Glutamatergic neuron (in vitro differentiated cells): ENCODE results near the gene FAM98B. TPM values are rescaled to one million over a fixed set of nuclear protein-coding genes. Genes with fewer than 3 reads are reported as not detected.

ENCODE experiments used
- DNase-seq: peaks from one replicate; pipeline ENCODE4 v3.0.0; 2022
- H3K27ac Mint-ChIP-seq: one replicate; pipeline ENCODE4 v1.8.0; 2020; ENCODE audit warnings: mild to moderate bottlenecking, mixed read lengths, inconsistent platforms; ENCODE audit not compliant: unreplicated experiment
- H3K27me3 Mint-ChIP-seq: one replicate; pipeline ENCODE4 v1.8.0; 2020; ENCODE audit warnings: mild to moderate bottlenecking, moderate library complexity, mixed read lengths, inconsistent platforms; ENCODE audit not compliant: unreplicated experiment
- H3K36me3 Mint-ChIP-seq: one replicate; pipeline ENCODE4 v1.8.0; 2020; ENCODE audit warnings: mild to moderate bottlenecking, mixed read lengths, inconsistent platforms; ENCODE audit not compliant: unreplicated experiment
- H3K4me1 Mint-ChIP-seq: one replicate; pipeline ENCODE4 v1.8.0; 2020; ENCODE audit warnings: mild to moderate bottlenecking, low read depth, mixed read lengths, inconsistent platforms; ENCODE audit not compliant: unreplicated experiment
- H3K4me3 Mint-ChIP-seq: one replicate; pipeline ENCODE4 v1.8.0; 2020; ENCODE audit warnings: mild to moderate bottlenecking, mixed read lengths, inconsistent platforms; ENCODE audit not compliant: unreplicated experiment
- H3K9me3 Mint-ChIP-seq: one replicate; pipeline ENCODE4 v1.8.0; 2020; ENCODE audit warnings: mild to moderate bottlenecking, moderate library complexity, mixed read lengths, inconsistent platforms; ENCODE audit not compliant: unreplicated experiment
- total RNA-seq: library from RNA; stranded (reverse); fragmentation: NEBNext Ultra II Directional; extraction: Animal tissue kit (Norgen Biotek cat#: 25700); gene quantifications from one replicate; pipeline ENCODE4 v1.2.1, GENCODE V29; 2021; ENCODE audit not compliant: unreplicated experiment
- TF ChIP-seq, protein P1 (sequence below): fragments of 200-600 bp; sonication (generic); IDR thresholded peaks from one replicate; pipeline ENCODE4 v1.5.0; 2021; ENCODE audit not compliant: partially characterized antibody, unreplicated experiment

The FAM98B gene
- total RNA-seq, 1 donor from 2014 or later, result 19.9 TPM

DNA sequence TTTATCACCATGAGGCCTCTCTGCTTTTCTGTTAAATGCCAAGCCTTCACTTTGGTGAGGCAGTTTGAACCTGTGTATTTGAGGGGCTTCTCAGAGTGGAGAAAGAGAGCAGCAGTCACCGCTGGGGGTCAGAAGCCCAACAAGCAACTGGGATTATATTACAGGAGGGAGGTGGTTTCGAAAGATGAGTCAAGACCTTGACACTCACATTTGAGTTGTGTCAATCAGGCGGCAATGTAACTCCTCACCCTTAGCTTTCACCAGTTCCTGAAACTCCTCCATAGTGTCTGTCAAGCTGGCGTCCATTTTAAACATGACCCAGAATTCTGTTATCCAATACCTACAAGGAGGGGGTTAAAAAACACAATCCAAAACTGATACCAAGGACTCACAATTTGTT, 64.2 kb downstream of the FAM98B start:
- TF ChIP-seq, protein P1, sequence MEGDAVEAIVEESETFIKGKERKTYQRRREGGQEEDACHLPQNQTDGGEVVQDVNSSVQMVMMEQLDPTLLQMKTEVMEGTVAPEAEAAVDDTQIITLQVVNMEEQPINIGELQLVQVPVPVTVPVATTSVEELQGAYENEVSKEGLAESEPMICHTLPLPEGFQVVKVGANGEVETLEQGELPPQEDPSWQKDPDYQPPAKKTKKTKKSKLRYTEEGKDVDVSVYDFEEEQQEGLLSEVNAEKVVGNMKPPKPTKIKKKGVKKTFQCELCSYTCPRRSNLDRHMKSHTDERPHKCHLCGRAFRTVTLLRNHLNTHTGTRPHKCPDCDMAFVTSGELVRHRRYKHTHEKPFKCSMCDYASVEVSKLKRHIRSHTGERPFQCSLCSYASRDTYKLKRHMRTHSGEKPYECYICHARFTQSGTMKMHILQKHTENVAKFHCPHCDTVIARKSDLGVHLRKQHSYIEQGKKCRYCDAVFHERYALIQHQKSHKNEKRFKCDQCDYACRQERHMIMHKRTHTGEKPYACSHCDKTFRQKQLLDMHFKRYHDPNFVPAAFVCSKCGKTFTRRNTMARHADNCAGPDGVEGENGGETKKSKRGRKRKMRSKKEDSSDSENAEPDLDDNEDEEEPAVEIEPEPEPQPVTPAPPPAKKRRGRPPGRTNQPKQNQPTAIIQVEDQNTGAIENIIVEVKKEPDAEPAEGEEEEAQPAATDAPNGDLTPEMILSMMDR, result no peak
- Mint-ChIP-seq H3K4me1 (peaks cover 5% of the 10 kb centered on the region), H3K4me3 (no peak overlapping the region), H3K27me3 (peaks cover 4% of the 10 kb centered on the region), H3K36me3 (no peaks in the 10 kb centered on the region), H3K9me3 (no peaks in the 10 kb centered on the region), H3K27ac (no peak overlapping the region)
- DNase-seq, result no peak

GRCh38 chr15:38520035-38520434, 66.1 kb downstream of the FAM98B start:
- no peak overlapping the region for H3K27ac Mint-ChIP-seq
- DNase-seq, result no peak

DNA sequence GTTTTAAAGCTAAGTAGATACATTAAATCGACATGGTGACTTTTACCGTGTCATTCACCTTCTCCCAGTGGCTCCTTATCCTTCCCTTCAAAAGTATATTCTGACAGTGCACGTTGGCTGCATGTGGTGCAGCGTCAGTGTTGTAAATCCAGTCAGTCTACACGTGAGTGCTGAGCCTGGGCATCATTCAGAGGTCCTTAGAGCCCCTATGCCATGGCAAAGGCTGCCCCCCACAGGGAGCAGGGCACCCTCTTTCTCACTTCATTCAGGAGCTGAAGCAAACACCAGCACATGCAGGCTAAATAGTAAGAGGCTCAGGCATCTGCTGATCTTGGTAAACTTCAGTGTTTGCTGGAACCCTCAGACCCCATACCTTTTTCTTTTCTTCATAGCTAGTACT, 67.4 kb downstream of the FAM98B start:
- no peak for DNase-seq
- H3K27ac Mint-ChIP-seq, result no peak overlapping the region
- H3K27me3 Mint-ChIP-seq, result peaks cover 4% of the 10 kb centered on the region
- H3K4me1 Mint-ChIP-seq, result no peaks in the 10 kb centered on the region
- H3K9me3 Mint-ChIP-seq, result no peaks in the 10 kb centered on the region
- H3K36me3 Mint-ChIP-seq, result no peaks in the 10 kb centered on the region
- no peak overlapping the region for H3K4me3 Mint-ChIP-seq
- TF ChIP-seq, protein P1, result no peak

More at GRCh38 chr15:38520035-38520434, 66.1 kb downstream of the FAM98B start:
- no peak overlapping the region for H3K4me3 Mint-ChIP-seq
- TF ChIP-seq, protein P1, result no peak
- no peaks in the 10 kb centered on the region for H3K4me1 Mint-ChIP-seq
- H3K36me3 Mint-ChIP-seq, result no peaks in the 10 kb centered on the region
- H3K9me3 Mint-ChIP-seq, result no peaks in the 10 kb centered on the region
- peaks cover 4% of the 10 kb centered on the region for H3K27me3 Mint-ChIP-seq

- DNase-seq, result no peak
- H3K4me3 Mint-ChIP-seq, result no peak overlapping the region
- no peak overlapping the region for H3K27ac Mint-ChIP-seq
- peaks cover 3% of the 10 kb centered on the region for H3K27me3 Mint-ChIP-seq
- H3K4me1 Mint-ChIP-seq, result no peaks in the 10 kb centered on the region
- H3K9me3 Mint-ChIP-seq, result no peaks in the 10 kb centered on the region
- no peaks in the 10 kb centered on the region for H3K36me3 Mint-ChIP-seq
- TF ChIP-seq, protein P1, result no peak
Observed at GRCh38 chr15:38522922-38523321, 69.0 kb downstream of the FAM98B start.

- peaks cover 1% of the 10 kb centered on the region for H3K9me3 Mint-ChIP-seq
- H3K4me1 Mint-ChIP-seq, result no peaks in the 10 kb centered on the region
- DNase-seq, result no peak
- H3K36me3 Mint-ChIP-seq, result no peaks in the 10 kb centered on the region
- no peak overlapping the region for H3K4me3 Mint-ChIP-seq
- TF ChIP-seq, protein P1, result no peak
- H3K27me3 Mint-ChIP-seq, result peaks cover 5% of the 10 kb centered on the region
- H3K27ac Mint-ChIP-seq, result no peak overlapping the region
Observed at GRCh38 chr15:38524156-38524555, 70.2 kb downstream of the FAM98B start.
